ENCODE measurements around the gene EPN3.

EPN3 gene

GRCh38 chr17:50570528-50570927, 38.0 kb downstream of the EPN3 start:
- no peak for DNase-seq

GRCh38 chr17:50571681-50572080, 39.1 kb downstream of the EPN3 start:
- no peak for DNase-seq

- no peak for DNase-seq
Observed at GRCh38 chr17:50572541-50572940, 40.0 kb downstream of the EPN3 start.

GRCh38 chr17:50573866-50574611, 41.5 kb downstream of the EPN3 start:
- DNase-seq, result no peak

- no peak for DNase-seq
Observed at GRCh38 chr17:50575581-50576210, 43.2 kb downstream of the EPN3 start.

- no peak for DNase-seq
Observed at GRCh38 chr17:50576864-50577263, 44.3 kb downstream of the EPN3 start.

GRCh38 chr17:50577451-50577954, 45.0 kb downstream of the EPN3 start:
- no peak for DNase-seq

GRCh38 chr17:50578173-50578572, 45.6 kb downstream of the EPN3 start:
- no peak for DNase-seq

GRCh38 chr17:50579399-50579798, 46.9 kb downstream of the EPN3 start:
- DNase-seq, result no peak

GRCh38 chr17:50580646-50581045, 48.1 kb downstream of the EPN3 start:
- no peak for DNase-seq

- no peak for DNase-seq
Observed at GRCh38 chr17:50581316-50581715, 48.8 kb downstream of the EPN3 start.

GRCh38 chr17:50582741-50583140, 50.2 kb downstream of the EPN3 start:
- no peak for DNase-seq

GRCh38 chr17:50583641-50584040, 51.1 kb downstream of the EPN3 start:
- no peak for DNase-seq

- no peak for DNase-seq
Observed at GRCh38 chr17:50584116-50584515, 51.6 kb downstream of the EPN3 start.

- no peak for DNase-seq
Observed at GRCh38 chr17:50584749-50585148, 52.2 kb downstream of the EPN3 start.

- no peak for DNase-seq
Observed at GRCh38 chr17:50585346-50585745, 52.8 kb downstream of the EPN3 start.

GRCh38 chr17:50585891-50586290, 53.4 kb downstream of the EPN3 start:
- DNase-seq, result no peak

GRCh38 chr17:50586421-50587247, 54.1 kb downstream of the EPN3 start:
- no peak for DNase-seq

GRCh38 chr17:50587571-50587970, 55.0 kb downstream of the EPN3 start:
- DNase-seq, result no peak

- DNase-seq, result no peak
Observed at GRCh38 chr17:50588391-50589049, 56.0 kb downstream of the EPN3 start.

- no peak for DNase-seq
Observed at GRCh38 chr17:50589095-50589705, 56.7 kb downstream of the EPN3 start.

GRCh38 chr17:50590946-50591737, 58.6 kb downstream of the EPN3 start:
- DNase-seq, result no peak
